IMR-90 (cell line): ENCODE data around the gene BEST1. TPM values are rescaled to one million over a fixed set of nuclear protein-coding genes. Genes with fewer than 3 reads are reported as not detected.

Source experiments
- ATAC-seq: fragments of 200-7000 bp; cut with Tn5 transposase; 2 replicates; pipeline ENCODE4 v1.9.1; 2020; ENCODE audit warnings: low read depth, mild to moderate bottlenecking, moderate library complexity
- BruUV-seq: library from RNA; stranded (reverse); fragments of 400-500 nt; replicated peaks from 2 replicates; lab custom pipeline; 2021; lab: Mats Ljungman, UMichigan
- CTCF ChIA-PET: fragments of 300-600 bp; formaldehyde crosslinking; extraction: SDS; loops from one replicate; lab custom pipeline; 2021; ENCODE audit warnings: antibody characterized with exemption; lab: Yijun Ruan, JAX
- POLR2A ChIA-PET: fragments of 300-600 bp; sonication (Branson Sonifier 250); formaldehyde crosslinking; loops from one replicate; lab custom pipeline; 2022; ENCODE audit warnings: antibody characterized with exemption; ENCODE audit not compliant: unreplicated experiment; lab: Charles Lee
- DNase-seq: peaks from one replicate; pipeline ENCODE4 v3.0.0; 2013
- H2AFZ ChIP-seq: replicated peaks from 2 replicates; pipeline ENCODE3; 2013; ENCODE audit warnings: low read length, mild to moderate bottlenecking; ENCODE audit not compliant: poor library complexity
- H2AK5ac ChIP-seq: 2 replicates; pipeline ENCODE4 v1.6.1; 2013; ENCODE audit warnings: low read depth, low read length, inconsistent platforms
- H2AK9ac ChIP-seq: replicated peaks from 2 replicates; pipeline ENCODE3; 2013; ENCODE audit warnings: mild to moderate bottlenecking, low read depth, low read length, moderate library complexity; ENCODE audit not compliant: poor library complexity
- H2BK120ac ChIP-seq: 2 replicates; pipeline ENCODE4 v1.6.1; 2013; ENCODE audit warnings: low read depth, low read length, inconsistent platforms
- H2BK15ac ChIP-seq: 3 replicates; pipeline ENCODE4 v1.6.1; 2013; ENCODE audit warnings: low read depth, low read length, inconsistent platforms
- H2BK20ac ChIP-seq: 2 replicates; pipeline ENCODE4 v1.6.1; 2013; ENCODE audit warnings: low read depth, mild to moderate bottlenecking, inconsistent platforms, low read length, moderate library complexity
- H2BK5ac ChIP-seq: 2 replicates; pipeline ENCODE4 v1.6.1; 2013; ENCODE audit warnings: mild to moderate bottlenecking, low read depth, low read length, inconsistent platforms; ENCODE audit not compliant: poor library complexity, severe bottlenecking
- H3K14ac ChIP-seq: replicated peaks from 2 replicates; pipeline ENCODE4 v1.6.1; 2013; ENCODE audit warnings: low read depth, low read length, inconsistent platforms
- H3K18ac ChIP-seq: 2 replicates; pipeline ENCODE4 v1.6.1; 2013; ENCODE audit warnings: low read depth, low read length, control low read depth
- H3K23ac ChIP-seq: 2 replicates; pipeline ENCODE4 v1.6.1; 2013; ENCODE audit warnings: low read depth, low read length, inconsistent platforms
- H3K27ac ChIP-seq: 2 replicates; pipeline ENCODE4 v1.5.1; 2013; ENCODE audit warnings: mild to moderate bottlenecking, control low read depth, low read length; ENCODE audit not compliant: insufficient read depth
- H3K27me3 ChIP-seq: 2 replicates; pipeline ENCODE4 v1.6.1; 2013; ENCODE audit warnings: low read length; ENCODE audit not compliant: control insufficient read depth, insufficient read depth
- H3K36me3 ChIP-seq: 2 replicates; pipeline ENCODE4 v1.6.1; 2013; ENCODE audit warnings: low read length, mixed read lengths; ENCODE audit not compliant: control insufficient read depth, insufficient read depth
- H3K4ac ChIP-seq: 2 replicates; pipeline ENCODE4 v1.6.1; 2013; ENCODE audit warnings: low read depth, low read length, inconsistent platforms
- H3K4me1 ChIP-seq: 2 replicates; pipeline ENCODE4 v1.6.1; 2013; ENCODE audit warnings: low read length, mixed read lengths; ENCODE audit not compliant: control insufficient read depth, insufficient read depth
- H3K4me2 ChIP-seq: 2 replicates; pipeline ENCODE4 v1.6.1; 2013; ENCODE audit warnings: low read depth, mild to moderate bottlenecking, control low read depth, low read length, moderate library complexity
- H3K4me3 ChIP-seq: 2 replicates; pipeline ENCODE4 v1.5.1; 2013; ENCODE audit warnings: low read depth, mild to moderate bottlenecking, control low read depth, low read length, moderate library complexity; ENCODE audit not compliant: insufficient read depth
- H3K56ac ChIP-seq: 2 replicates; pipeline ENCODE4 v1.6.1; 2013; ENCODE audit warnings: low read length, inconsistent platforms; ENCODE audit not compliant: insufficient read depth; ENCODE audit errors: extremely low read depth
- H3K79me1 ChIP-seq, 2 experiments: 2 replicates each; pipeline ENCODE4 v1.6.1; 2013; ENCODE audit warnings: low read length in 2 of 2, inconsistent platforms in 1 of 2, low read depth in 1 of 2
- H3K9ac ChIP-seq: 2 replicates; pipeline ENCODE4 v1.6.1; 2013; ENCODE audit warnings: low read depth, low read length, control low read depth
- H3K9me1 ChIP-seq: 2 replicates; pipeline ENCODE4 v1.6.1; 2013; ENCODE audit warnings: low read length, inconsistent platforms; ENCODE audit not compliant: insufficient read depth
- H3K9me3 ChIP-seq: 2 replicates; pipeline ENCODE4 v1.6.1; 2013; ENCODE audit warnings: low read length; ENCODE audit not compliant: control insufficient read depth, insufficient read depth
- H4K20me1 ChIP-seq: 2 replicates; pipeline ENCODE4 v1.6.1; 2013; ENCODE audit warnings: low read length, inconsistent platforms; ENCODE audit not compliant: insufficient read depth
- H4K5ac ChIP-seq: 2 replicates; pipeline ENCODE4 v1.6.1; 2013; ENCODE audit warnings: mild to moderate bottlenecking, low read depth, low read length, control low read depth
- H4K8ac ChIP-seq, 2 experiments: 2 replicates each; pipeline ENCODE4 v1.6.1; 2013; ENCODE audit warnings: low read depth in 2 of 2, low read length in 2 of 2, control low read depth in 1 of 2, inconsistent platforms in 1 of 2
- H4K91ac ChIP-seq: 2 replicates; pipeline ENCODE4 v1.6.1; 2013; ENCODE audit warnings: low read depth, low read length, inconsistent platforms; ENCODE audit not compliant: insufficient read depth
- BHLHE40 ChIP-seq: fragments of 150-350 bp; IDR thresholded peaks from 2 replicates; pipeline ENCODE4 v1.6.1; 2016; ENCODE audit warnings: mild to moderate bottlenecking, low read depth, low read length
- CEBPB ChIP-seq: IDR thresholded peaks from 2 replicates; pipeline ENCODE4 v1.6.1; 2012; ENCODE audit warnings: low read depth, low read length, improper control_type of control experiment
- CHD1 ChIP-seq: IDR thresholded peaks from 2 replicates; pipeline ENCODE4 v1.6.1; 2012; ENCODE audit warnings: low read depth, low read length, improper control_type of control experiment
- CTCF ChIP-seq: conservative IDR thresholded peaks from 2 replicates; pipeline ENCODE4 v1.5.1; 2012; ENCODE audit warnings: mild to moderate bottlenecking, low read depth, low read length, improper control_type of control experiment
- ELK1 ChIP-seq: fragments of 150-350 bp; IDR thresholded peaks from 2 replicates; pipeline ENCODE4 v1.6.1; 2016; ENCODE audit warnings: low read depth, mild to moderate bottlenecking, low read length, moderate library complexity, borderline replicate concordance
- FOS ChIP-seq: fragments of 150-350 bp; IDR thresholded peaks from 2 replicates; pipeline ENCODE4 v1.6.1; 2016; ENCODE audit warnings: low read depth, low read length
- MAFK ChIP-seq: IDR thresholded peaks from 2 replicates; pipeline ENCODE4 v1.6.1; 2012; ENCODE audit warnings: low read depth, low read length, improper control_type of control experiment
- MAZ ChIP-seq: IDR thresholded peaks from 2 replicates; pipeline ENCODE4 v1.6.1; 2012; ENCODE audit warnings: low read depth, mild to moderate bottlenecking, low read length, improper control_type of control experiment, moderate library complexity, borderline replicate concordance
- MXI1 ChIP-seq: IDR thresholded peaks from 2 replicates; pipeline ENCODE4 v1.6.1; 2012; ENCODE audit warnings: low read depth, mild to moderate bottlenecking, low read length, moderate library complexity, borderline replicate concordance
- NFE2L2 ChIP-seq: fragments of 150-350 bp; IDR thresholded peaks from 2 replicates; pipeline ENCODE4 v1.6.1; 2016; ENCODE audit warnings: low read depth, mild to moderate bottlenecking, low read length
- POLR2A ChIP-seq: IDR thresholded peaks from 2 replicates; pipeline ENCODE4 v1.6.1; 2012; ENCODE audit warnings: mild to moderate bottlenecking, low read depth, low read length
- RAD21 ChIP-seq: IDR thresholded peaks from 2 replicates; pipeline ENCODE4 v1.6.1; 2012; ENCODE audit warnings: low read length, improper control_type of control experiment
- RCOR1 ChIP-seq: IDR thresholded peaks from 2 replicates; pipeline ENCODE4 v1.6.1; 2012; ENCODE audit warnings: mild to moderate bottlenecking, low read length, improper control_type of control experiment; ENCODE audit not compliant: insufficient replicate concordance
- RFX5 ChIP-seq: IDR thresholded peaks from 2 replicates; pipeline ENCODE4 v1.8.0; 2012; ENCODE audit warnings: low read depth, mild to moderate bottlenecking, low read length, moderate library complexity
- SMC3 ChIP-seq: fragments of 150-350 bp; IDR thresholded peaks from 2 replicates; pipeline ENCODE4 v1.6.1; 2016; ENCODE audit warnings: low read depth, mild to moderate bottlenecking, antibody characterized with exemption, low read length, moderate library complexity
- USF2 ChIP-seq: fragments of 150-350 bp; IDR thresholded peaks from 2 replicates; pipeline ENCODE4 v1.6.1; 2017; ENCODE audit warnings: mild to moderate bottlenecking, antibody characterized with exemption, low read length, low read depth
- WGBS, 2 experiments: methylation state at CpG; one replicate each; pipeline versions ENCODE4 v1.1.5 to v1.1.7; 2013; ENCODE audit warnings: missing lambda C conversion rate in 2 of 2; ENCODE audit not compliant: insufficient read length in 1 of 2; ENCODE audit errors: extremely low coverage in 2 of 2; 5-methylcytosine and 5-hydroxymethylcytosine counted together
- dilution Hi-C: fragments of 300-500 bp; cut with HindIII; formaldehyde crosslinking; loops from one replicate; pipeline ENCODE4 v1.14.3; 2018; ENCODE audit warnings: low sequenced_read_pairs; ENCODE audit not compliant: unreplicated experiment
- in situ Hi-C: fragments of 300-500 bp; cut with MboI; formaldehyde crosslinking; loops from 3 replicates; pipeline ENCODE4 v1.14.3; 2019; ENCODE audit warnings: low sequenced_read_pairs, inconsistent platforms, mixed read lengths
- intact Hi-C: fragments of 100-400 bp; cut with micrococcal nuclease; formaldehyde crosslinking; loops from 2 replicates; pipeline ENCODE4 v1.10.0; 2022
- polyA plus RNA-seq, 3 experiments: library from polyadenylated mRNA; depleted of rRNA; stranded (reverse); fragments of >200 nt; gene quantifications; 2 replicates each; pipeline ENCODE4 v1.2.3, GENCODE V29; 2012; ENCODE audit warnings: low replicate concordance in 1 of 3
- total RNA-seq: library from RNA; depleted of rRNA; stranded (reverse); fragments of >200 nt; gene quantifications from 2 replicates; pipeline ENCODE4 v1.2.3, GENCODE V29; 2012

BEST1 gene
- total and polyA plus RNA-seq, 2 of the 4 experiments (the other 2 are of a cell fraction): 0.90 to 1.4 TPM

GRCh38 chr11:61959114-61959513 lies 9.0 kb downstream of the BEST1 start:
- Histone ChIP-seq H3K56ac (no peak overlapping the region), H2BK20ac (no peak overlapping the region), H4K5ac (no peak overlapping the region), H2BK120ac (no peak overlapping the region), H3K23ac (no peak overlapping the region), H3K4me3 (no peak overlapping the region), H3K14ac (no peak overlapping the region), H3K79me1 (peaks cover 0 to 36% of the 10 kb centered on the region in 2 experiments; a peak in 3 of 4 replicates), H3K4ac (no peak overlapping the region), H3K27me3 (no peaks in the 10 kb centered on the region), H3K27ac (no peak overlapping the region), H2BK5ac (no peak overlapping the region), H4K91ac (no peak overlapping the region), H3K9me3 (no peaks in the 10 kb centered on the region), H3K4me2 (no peak overlapping the region), H3K9ac (no peak overlapping the region), H4K8ac (no peak overlapping the region), H3K9me1 (peaks cover 30% of the 10 kb centered on the region), H3K18ac (no peak overlapping the region), H4K20me1 (peaks cover 29% of the 10 kb centered on the region), H2AFZ (no peak overlapping the region), H2AK5ac (no peak overlapping the region), H3K36me3 (peaks cover 33% of the 10 kb centered on the region), H2BK15ac (no peak overlapping the region), H2AK9ac (no peak overlapping the region), H3K4me1 (peaks cover 16% of the 10 kb centered on the region)
- 80% methylated on average over 1 of the region's 2 CpGs; no CpG with 5 or more reads in 1 of the 2 experiments for WGBS, 2 experiments
- DNase-seq: no peak
- in situ Hi-C loops (loop anchor here (10.0 kb wide), 1 partner anchor 116 kb away; no protein-coding TSS in a partner anchor), dilution Hi-C loops (no loop called here), intact Hi-C loops (no loop called here)
- BruUV-seq: no TSS peak
- POLR2A ChIA-PET: no interaction called here
- CTCF ChIA-PET: interaction anchor here (1.1 kb wide), 1 partner anchor 123 kb away, joined by 6 read pairs; no protein-coding TSS in a partner anchor
- no peak for ATAC-seq
- TF ChIP-seq POLR2A (no peak), CEBPB (no peak), CTCF (no peak), ELK1 (no peak), RFX5 (no peak), MAZ (no peak), MAFK (no peak), RAD21 (no peak), USF2 (no peak), FOS (no peak), NFE2L2 (no peak), RCOR1 (no peak), BHLHE40 (no peak), MXI1 (no peak), CHD1 (no peak), SMC3 (no peak)
